ENCODE measurements around the gene GAL3ST3.

DNA sequence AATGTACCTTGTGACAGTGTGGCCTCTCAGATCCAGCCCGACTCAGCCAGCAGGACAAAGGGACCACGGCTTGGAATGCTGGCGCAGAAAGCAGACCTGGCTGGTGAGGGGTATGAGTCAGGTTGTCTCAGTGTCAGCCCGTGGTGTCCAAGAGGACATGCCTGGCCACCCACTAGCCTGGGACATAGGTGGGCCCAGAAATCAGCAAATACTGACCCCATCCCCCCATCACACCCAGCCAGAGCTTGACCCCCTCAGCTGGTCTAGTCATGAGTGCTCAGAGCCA lies 42.1 kb downstream of the GAL3ST3 start:
- TF ChIP-seq CTCF (optimal IDR thresholded peaks at IDR 0.05 in 1 of 3, IDR thresholded peaks at IDR 0.05 in 1 of 3, conservative IDR thresholded peaks at IDR 0.05 in 1 of 3; ENCODE audit: extremely low read depth in 1 of 3, insufficient read depth in 2 of 3, low read length in 3 of 3) = no peak
- TF ChIP-seq EZH2 (IDR thresholded peaks at IDR 0.05; ENCODE audit: low read length) = no peak

All from keratinocyte (primary cell).